BE2C (cell line): ENCODE results near the gene P4HA2.

Experiments used
- DNase-seq: peaks from one replicate; pipeline ENCODE4 v3.0.0-alpha.2; 2020
- H3K27me3 ChIP-seq: fragments of 250-450 bp; sonication (Bioruptor Pico); 2 replicates; pipeline ENCODE4 v1.5.1; 2020; ENCODE audit warnings: mild to moderate bottlenecking
- H3K36me3 ChIP-seq: fragments of 250-450 bp; sonication (Bioruptor Pico); 2 replicates; pipeline ENCODE4 v1.5.1; 2020; ENCODE audit warnings: mild to moderate bottlenecking
- H3K4me1 ChIP-seq: fragments of 250-450 bp; sonication (Bioruptor Pico); 2 replicates; pipeline ENCODE4 v1.5.1; 2020
- H3K4me3 ChIP-seq: 2 replicates; pipeline ENCODE4 v1.5.1; 2011; ENCODE audit warnings: low read depth, low read length
- H3K9me3 ChIP-seq: fragments of 250-450 bp; sonication (Bioruptor Pico); 2 replicates; pipeline ENCODE4 v1.5.1; 2020
- CTCF ChIP-seq: IDR thresholded peaks from 2 replicates; pipeline ENCODE4 v1.5.1; 2012; ENCODE audit warnings: mild to moderate bottlenecking, low read depth, low read length

P4HA2 gene

DNA sequence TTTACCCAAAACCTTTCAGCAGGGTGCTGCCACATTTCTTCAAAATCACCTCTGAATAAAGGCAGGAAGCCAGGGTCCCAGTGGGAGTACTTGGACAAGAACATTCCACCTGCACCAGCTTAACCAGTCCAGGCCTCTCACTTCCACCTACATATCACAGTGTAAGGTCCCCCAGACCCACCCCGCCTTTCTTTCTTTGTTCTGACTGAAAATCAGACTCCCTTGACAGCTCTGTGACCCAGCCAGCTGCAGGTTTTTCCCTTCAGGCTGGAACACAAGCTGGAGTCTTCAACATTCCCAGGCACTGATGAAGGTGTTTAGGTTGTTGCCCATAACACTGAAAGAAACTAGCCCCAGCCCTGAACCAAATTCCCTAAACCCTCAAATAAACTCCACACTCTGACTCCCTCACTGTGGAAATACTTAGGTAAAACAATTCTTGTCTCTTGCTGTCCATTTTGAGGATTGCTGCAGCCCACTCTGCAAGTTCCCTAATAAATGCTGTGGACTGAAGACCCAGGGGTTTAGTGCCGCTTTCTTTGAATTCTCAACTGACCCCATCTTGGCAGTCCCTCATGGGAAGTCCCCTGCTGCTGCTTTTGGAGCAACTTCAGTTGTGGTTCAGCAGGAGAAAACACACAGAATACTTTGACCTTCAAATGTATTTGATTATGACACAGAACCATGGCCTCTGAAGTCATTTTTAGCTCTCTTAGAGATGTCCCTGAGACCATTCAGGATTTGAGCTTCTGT lies 24.8 kb downstream of the P4HA2 start:
- H3K4me3 ChIP-seq, result no peak overlapping the region

GRCh38 chr5:132199116-132199680 lies 28.5 kb downstream of the P4HA2 start:
- Histone ChIP-seq H3K9me3 (no peaks in the 10 kb centered on the region), H3K4me3 (no peak overlapping the region), H3K4me1 (peaks cover 6% of the 10 kb centered on the region; the same call in 1 of the 2 replicates), H3K27me3 (no peaks in the 10 kb centered on the region), H3K36me3 (no peaks in the 10 kb centered on the region)
- TF ChIP-seq CTCF, result no peak
- DNase-seq, result peak; percentile 35

More for the DNA sequence above, 24.8 kb downstream of the P4HA2 start:
- Histone ChIP-seq H3K36me3 (no peaks in the 10 kb centered on the region), H3K4me1 (peaks cover 21% of the 10 kb centered on the region), H3K27me3 (no peaks in the 10 kb centered on the region), H3K9me3 (no peaks in the 10 kb centered on the region)
- TF ChIP-seq CTCF, result no peak
- no peak for DNase-seq

DNA sequence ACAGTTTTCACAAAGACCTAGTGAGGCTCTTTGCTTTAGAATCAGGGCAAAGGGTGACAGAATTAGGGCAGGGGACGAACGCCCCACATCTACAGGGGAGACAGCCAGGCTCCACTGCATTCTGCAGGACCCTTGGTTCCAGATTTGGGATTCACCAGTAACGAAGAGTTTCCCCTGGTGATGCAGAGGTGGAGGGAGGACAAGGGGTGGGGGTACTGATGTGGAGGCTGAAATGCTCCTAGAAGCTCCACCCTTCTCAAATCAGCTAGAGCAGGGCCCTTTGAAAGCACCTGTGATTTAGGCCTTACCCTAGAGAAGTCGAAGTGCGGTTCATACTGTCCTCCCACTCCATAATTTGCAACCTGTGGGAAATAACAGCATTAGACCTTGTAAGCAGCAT lies 29.1 kb downstream of the P4HA2 start:
- H3K4me3 ChIP-seq, result no peak overlapping the region
- TF ChIP-seq CTCF, result no peak
- DNase-seq, result no peak
- no peaks in the 10 kb centered on the region for H3K27me3 ChIP-seq
- peaks cover 6% of the 10 kb centered on the region; the same call in 1 of the 2 replicates for H3K4me1 ChIP-seq
- no peaks in the 10 kb centered on the region for H3K9me3 ChIP-seq
- no peaks in the 10 kb centered on the region for H3K36me3 ChIP-seq

- Histone ChIP-seq H3K36me3 (no peaks in the 10 kb centered on the region), H3K4me1 (peaks cover 9% of the 10 kb centered on the region; the same call in 1 of the 2 replicates), H3K9me3 (no peaks in the 10 kb centered on the region), H3K27me3 (no peaks in the 10 kb centered on the region), H3K4me3 (no peak overlapping the region)
- TF ChIP-seq CTCF, result no peak
- DNase-seq, result no peak
These were observed 31.9 kb downstream of the P4HA2 start for GRCh38 chr5:132195727-132196126.

DNA sequence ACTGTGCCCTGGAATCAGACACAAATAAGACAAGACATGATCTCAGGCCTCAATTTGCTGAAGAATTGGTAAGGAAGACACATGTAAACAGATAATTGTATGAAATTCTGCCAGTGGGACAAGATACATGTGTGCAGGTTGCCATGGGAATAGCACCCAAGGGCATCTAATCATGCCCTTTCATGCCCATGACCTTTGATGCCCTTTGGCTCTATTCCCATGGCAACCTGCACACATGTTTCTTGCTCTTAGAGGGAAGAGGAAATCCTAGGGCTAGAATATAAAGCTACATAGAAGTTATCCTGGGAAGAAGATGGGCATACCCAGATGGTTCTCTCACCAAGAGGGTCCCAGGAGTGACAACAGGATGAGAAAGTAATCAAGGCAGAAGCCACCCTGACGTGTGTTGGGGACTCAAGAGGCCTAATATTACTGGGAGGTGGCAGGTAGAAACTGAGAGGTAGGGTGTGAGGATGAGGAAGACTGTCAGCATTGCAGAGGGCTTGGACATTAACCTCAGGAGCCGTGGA lies 34.4 kb downstream of the P4HA2 start:
- TF ChIP-seq CTCF, result no peak
- no peak for DNase-seq
- Histone ChIP-seq H3K4me1 (peaks cover 3% of the 10 kb centered on the region), H3K36me3 (no peaks in the 10 kb centered on the region), H3K4me3 (no peak overlapping the region), H3K9me3 (no peaks in the 10 kb centered on the region), H3K27me3 (no peaks in the 10 kb centered on the region)
